K562 (cell line): ENCODE measurements around the gene BEST4. TPM values are rescaled to one million over a fixed set of nuclear protein-coding genes. Genes with fewer than 3 reads are reported as not detected.

ENCODE experiments used
- ESRRA ChIP-seq: fragments of 450-650 bp; IDR thresholded peaks from 2 replicates; pipeline ENCODE4 v1.6.1; 2014; ENCODE audit warnings: low read depth, mild to moderate bottlenecking, moderate library complexity, borderline replicate concordance
- FOSL1 ChIP-seq: fragments of 200-800 bp; sonication (Bioruptor generic); conservative IDR thresholded peaks from 2 replicates; pipeline ENCODE4 v1.6.1; 2016; ENCODE audit warnings: missing genetic modification characterization, missing compliant biosample characterization
- KLF1 ChIP-seq: fragments of 450-650 bp; IDR thresholded peaks from 2 replicates; pipeline ENCODE4 v1.6.1; 2016; ENCODE audit warnings: missing genetic modification characterization, missing compliant biosample characterization
- MCM3 ChIP-seq: fragments of 450-650 bp; IDR thresholded peaks from 2 replicates; pipeline ENCODE4 v1.6.1; 2016
- RFX5 ChIP-seq: IDR thresholded peaks from 2 replicates; pipeline ENCODE4 v1.6.1; 2011; ENCODE audit warnings: low read depth, mild to moderate bottlenecking, improper control_type of control experiment, low read length
- SNRNP70 ChIP-seq: fragments of 200-400 bp; formaldehyde crosslinking; optimal IDR thresholded peaks from 2 replicates; pipeline ENCODE3; 2017; ENCODE audit warnings: low read depth, low read length
- ZNF174 ChIP-seq: fragments of 250-450 bp; sonication (Bioruptor Pico); IDR thresholded peaks from 2 replicates; pipeline ENCODE4 v1.4.0; 2020; ENCODE audit warnings: mild to moderate bottlenecking
- ZNF274 ChIP-seq: IDR thresholded peaks from 2 replicates; pipeline ENCODE4 v1.6.1; 2011; ENCODE audit warnings: low read depth, mild to moderate bottlenecking, low read length, moderate library complexity, borderline replicate concordance
- ZNF445 ChIP-seq: fragments of 250-450 bp; sonication (Bioruptor Pico); IDR thresholded peaks from 2 replicates; pipeline ENCODE4 v1.4.0; 2020; ENCODE audit warnings: low read depth, mild to moderate bottlenecking, moderate library complexity
- polyA plus RNA-seq, 8 experiments: library from polyadenylated mRNA; depleted of rRNA in 4 of 8; stranded (reverse) in 5 of 8; unstranded in 3 of 8; fragments of >200 nt; fragmentation: Nextera tagmentation in 2 of 8; fragmentation: Illumina TruSeq in 1 of 8; extraction: Ambion mirVana in 2 of 8; extraction: Trizol in 1 of 8; gene quantifications; 2 replicates each; pipeline versions ENCODE4 v1.2.1 to v1.2.3, GENCODE V29; 2011 to 2014; ENCODE audit warnings: inconsistent platforms in 1 of 8, missing spikeins in 1 of 8
- total RNA-seq, 7 experiments: library from RNA; depleted of rRNA in 6 of 7; stranded (reverse); fragments of >200 nt in 6 of 7; fragmentation: Illumina TruSeq in 2 of 7; extraction: Trizol in 2 of 7; gene quantifications; 2 replicates each; pipeline versions ENCODE4 v1.2.1 to v1.2.3, GENCODE V29; 2011 to 2021; ENCODE audit warnings: low replicate concordance in 1 of 7
- TF ChIP-seq, protein P1 (sequence below): sonication (generic); formaldehyde crosslinking; IDR thresholded peaks from 2 replicates; pipeline ENCODE4 v1.8.1; 2023; ENCODE audit warnings: missing genetic modification reagents, mild to moderate bottlenecking, borderline replicate concordance
- TF ChIP-seq, protein P2 (sequence below): sonication (generic); formaldehyde crosslinking; IDR thresholded peaks from 2 replicates; pipeline ENCODE4 v1.8.0; 2022; ENCODE audit warnings: missing genetic modification reagents, mild to moderate bottlenecking, borderline replicate concordance
- TF ChIP-seq, protein P3 (sequence below): sonication (generic); formaldehyde crosslinking; IDR thresholded peaks from 2 replicates; pipeline ENCODE4 v1.8.0; 2022; ENCODE audit warnings: missing genetic modification reagents, mild to moderate bottlenecking, borderline replicate concordance

The BEST4 gene
- total and polyA plus RNA-seq, 9 of the 15 experiments (the other 6 are each of a cell fraction or from before 2014, with no cell fraction given) = 0.07 to 0.11 TPM; not detected in 7

DNA sequence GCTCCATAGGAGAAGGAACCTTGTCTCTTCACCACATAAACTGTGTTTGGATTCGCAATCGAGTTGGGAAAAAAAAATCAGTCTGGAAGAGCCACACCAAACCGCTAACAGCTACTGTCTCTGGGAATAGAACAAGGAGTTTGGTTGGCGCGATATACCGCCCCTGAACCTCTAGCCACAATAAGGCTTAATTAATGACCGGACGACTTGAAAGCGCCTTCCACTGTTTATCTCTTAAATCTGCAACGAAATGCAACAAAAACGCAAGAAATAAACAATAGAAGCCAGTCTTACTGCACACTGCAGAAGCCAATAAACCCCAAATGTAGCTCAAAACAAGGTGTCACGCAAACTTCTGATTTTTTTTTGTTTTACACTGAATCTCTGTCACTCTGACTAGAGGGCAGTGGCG is 31.2 kb upstream of the BEST4 start (continued):
- no peak for TF ChIP-seq MCM3
- TF ChIP-seq, protein P1, sequence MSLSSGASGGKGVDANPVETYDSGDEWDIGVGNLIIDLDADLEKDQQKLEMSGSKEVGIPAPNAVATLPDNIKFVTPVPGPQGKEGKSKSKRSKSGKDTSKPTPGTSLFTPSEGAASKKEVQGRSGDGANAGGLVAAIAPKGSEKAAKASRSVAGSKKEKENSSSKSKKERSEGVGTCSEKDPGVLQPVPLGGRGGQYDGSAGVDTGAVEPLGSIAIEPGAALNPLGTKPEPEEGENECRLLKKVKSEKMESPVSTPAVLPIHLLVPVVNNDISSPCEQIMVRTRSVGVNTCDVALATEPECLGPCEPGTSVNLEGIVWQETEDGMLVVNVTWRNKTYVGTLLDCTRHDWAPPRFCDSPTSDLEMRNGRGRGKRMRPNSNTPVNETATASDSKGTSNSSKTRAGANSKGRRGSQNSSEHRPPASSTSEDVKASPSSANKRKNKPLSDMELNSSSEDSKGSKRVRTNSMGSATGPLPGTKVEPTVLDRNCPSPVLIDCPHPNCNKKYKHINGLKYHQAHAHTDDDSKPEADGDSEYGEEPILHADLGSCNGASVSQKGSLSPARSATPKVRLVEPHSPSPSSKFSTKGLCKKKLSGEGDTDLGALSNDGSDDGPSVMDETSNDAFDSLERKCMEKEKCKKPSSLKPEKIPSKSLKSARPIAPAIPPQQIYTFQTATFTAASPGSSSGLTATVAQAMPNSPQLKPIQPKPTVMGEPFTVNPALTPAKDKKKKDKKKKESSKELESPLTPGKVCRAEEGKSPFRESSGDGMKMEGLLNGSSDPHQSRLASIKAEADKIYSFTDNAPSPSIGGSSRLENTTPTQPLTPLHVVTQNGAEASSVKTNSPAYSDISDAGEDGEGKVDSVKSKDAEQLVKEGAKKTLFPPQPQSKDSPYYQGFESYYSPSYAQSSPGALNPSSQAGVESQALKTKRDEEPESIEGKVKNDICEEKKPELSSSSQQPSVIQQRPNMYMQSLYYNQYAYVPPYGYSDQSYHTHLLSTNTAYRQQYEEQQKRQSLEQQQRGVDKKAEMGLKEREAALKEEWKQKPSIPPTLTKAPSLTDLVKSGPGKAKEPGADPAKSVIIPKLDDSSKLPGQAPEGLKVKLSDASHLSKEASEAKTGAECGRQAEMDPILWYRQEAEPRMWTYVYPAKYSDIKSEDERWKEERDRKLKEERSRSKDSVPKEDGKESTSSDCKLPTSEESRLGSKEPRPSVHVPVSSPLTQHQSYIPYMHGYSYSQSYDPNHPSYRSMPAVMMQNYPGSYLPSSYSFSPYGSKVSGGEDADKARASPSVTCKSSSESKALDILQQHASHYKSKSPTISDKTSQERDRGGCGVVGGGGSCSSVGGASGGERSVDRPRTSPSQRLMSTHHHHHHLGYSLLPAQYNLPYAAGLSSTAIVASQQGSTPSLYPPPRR (CRISPR knock-in tag) = no peak
- no peak for TF ChIP-seq ZNF445 (CRISPR knock-in tag)
- TF ChIP-seq, protein P2, sequence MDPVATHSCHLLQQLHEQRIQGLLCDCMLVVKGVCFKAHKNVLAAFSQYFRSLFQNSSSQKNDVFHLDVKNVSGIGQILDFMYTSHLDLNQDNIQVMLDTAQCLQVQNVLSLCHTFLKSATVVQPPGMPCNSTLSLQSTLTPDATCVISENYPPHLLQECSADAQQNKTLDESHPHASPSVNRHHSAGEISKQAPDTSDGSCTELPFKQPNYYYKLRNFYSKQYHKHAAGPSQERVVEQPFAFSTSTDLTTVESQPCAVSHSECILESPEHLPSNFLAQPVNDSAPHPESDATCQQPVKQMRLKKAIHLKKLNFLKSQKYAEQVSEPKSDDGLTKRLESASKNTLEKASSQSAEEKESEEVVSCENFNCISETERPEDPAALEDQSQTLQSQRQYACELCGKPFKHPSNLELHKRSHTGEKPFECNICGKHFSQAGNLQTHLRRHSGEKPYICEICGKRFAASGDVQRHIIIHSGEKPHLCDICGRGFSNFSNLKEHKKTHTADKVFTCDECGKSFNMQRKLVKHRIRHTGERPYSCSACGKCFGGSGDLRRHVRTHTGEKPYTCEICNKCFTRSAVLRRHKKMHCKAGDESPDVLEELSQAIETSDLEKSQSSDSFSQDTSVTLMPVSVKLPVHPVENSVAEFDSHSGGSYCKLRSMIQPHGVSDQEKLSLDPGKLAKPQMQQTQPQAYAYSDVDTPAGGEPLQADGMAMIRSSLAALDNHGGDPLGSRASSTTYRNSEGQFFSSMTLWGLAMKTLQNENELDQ (CRISPR knock-in tag) = 0 out of 2 replicates have a peak, but pooled peaks have one; percentile 14
- TF ChIP-seq ZNF274 = no peak; the same call in 1 of the 2 replicates
- no peak for TF ChIP-seq SNRNP70
- 0 out of 2 replicates have a peak, but pooled peaks have one; percentile 0 for TF ChIP-seq RFX5
- TF ChIP-seq FOSL1 = no peak
- no peak for TF ChIP-seq KLF1 (tag)
- TF ChIP-seq ESRRA = 0 out of 2 replicates have a peak, but pooled peaks have one; percentile 5
- no peak for TF ChIP-seq ZNF174
- TF ChIP-seq, protein P3, sequence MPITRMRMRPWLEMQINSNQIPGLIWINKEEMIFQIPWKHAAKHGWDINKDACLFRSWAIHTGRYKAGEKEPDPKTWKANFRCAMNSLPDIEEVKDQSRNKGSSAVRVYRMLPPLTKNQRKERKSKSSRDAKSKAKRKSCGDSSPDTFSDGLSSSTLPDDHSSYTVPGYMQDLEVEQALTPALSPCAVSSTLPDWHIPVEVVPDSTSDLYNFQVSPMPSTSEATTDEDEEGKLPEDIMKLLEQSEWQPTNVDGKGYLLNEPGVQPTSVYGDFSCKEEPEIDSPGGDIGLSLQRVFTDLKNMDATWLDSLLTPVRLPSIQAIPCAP (CRISPR knock-in tag) = no peak
